HG02870 (cell line): Measurements from ENCODE around the gene UAP1.
"Not testable (repeated sequence)": the region's sequence is repeated elsewhere in the genome, so short reads cannot be mapped to it uniquely, and the experiment has no call there.

ENCODE experiments used
- ATAC-seq: cut with Tn5 transposase; IDR thresholded peaks from one replicate; pipeline ENCODE4 v1.9.1; 2021; ENCODE audit warnings: mild to moderate bottlenecking, moderate library complexity; ENCODE audit not compliant: unreplicated experiment

The UAP1 gene

GRCh38 chr1:162564762-162565218 lies 3.3 kb downstream of the UAP1 start:
- ATAC-seq: no peak

- peak; percentile 35 for ATAC-seq
These were observed 3.9 kb downstream of the UAP1 start for GRCh38 chr1:162565460-162565859.

DNA sequence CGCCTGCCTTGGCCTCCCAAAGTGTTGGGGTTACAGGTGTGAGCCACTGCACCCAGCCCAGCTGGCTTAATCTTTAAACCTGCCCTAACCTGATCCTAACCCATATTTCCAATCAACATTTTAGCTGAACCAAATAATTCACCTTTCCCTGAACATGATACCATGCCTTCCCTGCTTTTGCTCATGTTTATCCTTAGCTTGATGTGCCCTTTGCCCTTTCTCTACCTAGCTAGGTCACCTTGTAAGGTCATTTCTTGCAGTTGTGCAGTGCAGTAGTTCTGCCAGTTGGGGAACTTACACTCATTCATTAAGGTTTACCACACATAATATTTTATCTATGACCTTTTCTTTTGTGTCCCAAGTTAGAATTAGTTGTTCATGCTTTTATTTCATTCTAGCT lies 5.3 kb downstream of the UAP1 start:
- no peak for ATAC-seq

GRCh38 chr1:162568802-162569201 lies 7.3 kb downstream of the UAP1 start:
- ATAC-seq: no peak

DNA sequence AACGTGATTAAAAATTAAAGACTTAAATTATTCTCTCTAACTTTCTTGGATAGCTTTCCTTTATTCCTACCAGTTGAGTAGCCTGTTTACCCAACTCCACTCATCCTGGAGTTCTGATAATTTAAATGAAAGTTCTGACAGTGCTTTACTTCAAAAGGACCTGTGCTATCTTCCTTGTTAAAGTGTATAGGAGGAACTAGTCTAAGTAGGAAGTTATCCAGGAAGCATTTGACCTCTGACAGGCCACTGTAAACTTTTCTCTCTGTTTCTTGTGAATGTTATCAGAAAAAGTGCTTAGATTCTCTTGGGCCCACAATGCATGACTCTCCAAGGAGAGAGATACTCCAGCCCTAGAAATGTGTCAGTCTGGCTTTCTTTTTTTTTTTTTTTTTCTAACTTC lies 9.2 kb downstream of the UAP1 start:
- ATAC-seq: no peak

GRCh38 chr1:162571121-162571520 lies 9.6 kb downstream of the UAP1 start:
- not testable (repeated sequence) for ATAC-seq

DNA sequence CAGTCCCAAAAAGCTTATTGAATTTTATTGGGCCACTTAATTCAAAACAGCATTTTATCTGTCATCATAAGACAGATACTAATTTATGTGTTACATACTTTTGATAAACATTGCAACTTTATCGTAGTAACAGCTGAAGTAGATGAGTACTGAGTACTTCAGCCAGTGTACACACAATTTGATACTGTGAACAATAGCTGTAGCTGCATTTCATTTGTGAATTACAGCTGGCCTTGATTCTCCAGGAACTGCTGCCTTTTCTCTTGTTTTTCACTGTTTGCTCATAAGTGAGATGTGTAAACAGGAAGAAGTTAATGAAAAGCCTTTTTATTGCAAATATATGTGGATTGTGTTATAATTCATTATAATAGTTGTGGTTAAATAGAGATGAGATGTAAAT lies 10.2 kb downstream of the UAP1 start:
- ATAC-seq: no peak

- no peak for ATAC-seq
These were observed 11.6 kb downstream of the UAP1 start for GRCh38 chr1:162573136-162573535.

DNA sequence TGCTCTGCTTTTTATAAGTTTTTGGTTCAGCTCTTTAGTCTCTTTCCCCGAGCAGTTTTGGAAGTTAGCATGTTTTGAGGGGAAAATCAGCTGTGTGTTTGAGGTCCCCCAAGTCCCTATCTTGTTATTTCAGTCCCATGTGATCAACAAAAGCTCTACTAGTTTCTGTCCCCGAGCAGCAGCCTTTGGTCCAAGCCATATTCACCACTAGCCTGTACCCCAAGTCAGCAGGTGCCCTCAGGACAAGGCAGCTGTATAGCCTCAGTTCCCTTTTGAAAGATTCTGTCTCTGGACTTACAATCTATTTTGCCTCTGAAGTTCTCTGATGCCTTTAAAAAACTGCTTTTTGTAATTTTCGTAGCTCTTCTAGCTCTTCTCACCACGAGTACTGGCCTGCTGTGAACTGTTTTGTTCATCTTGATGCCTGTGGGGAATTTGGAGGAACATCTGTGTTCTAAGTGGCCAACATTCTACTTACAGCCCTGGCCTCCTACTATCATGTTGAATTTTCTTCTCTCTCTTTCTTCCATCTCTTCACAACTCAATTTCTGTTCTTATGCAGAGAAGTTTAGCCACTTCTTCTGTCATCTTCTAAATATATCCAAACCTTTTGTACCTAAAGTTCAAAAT lies 16.7 kb downstream of the UAP1 start:
- ATAC-seq: no peak

- ATAC-seq: no peak
These were observed 17.4 kb downstream of the UAP1 start for GRCh38 chr1:162578936-162579335.

DNA sequence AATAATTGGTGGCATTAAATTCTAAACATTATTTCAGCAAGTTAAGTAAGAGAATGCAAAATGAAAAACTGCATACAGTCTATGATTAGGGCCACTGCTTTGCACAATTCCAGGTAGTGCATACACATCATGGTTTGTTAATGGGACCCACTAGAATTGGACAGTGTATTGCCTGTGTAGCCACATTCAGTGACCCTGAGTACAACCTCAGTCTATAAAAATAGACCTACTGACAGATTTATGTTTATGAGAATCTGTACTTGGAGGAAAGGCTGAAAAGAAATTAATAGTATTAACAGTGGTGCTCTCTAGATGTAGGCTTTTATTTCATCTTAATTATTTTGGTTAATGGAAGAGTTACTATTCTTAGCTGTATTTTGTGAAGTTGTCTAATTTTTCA lies 18.8 kb downstream of the UAP1 start:
- no peak for ATAC-seq

DNA sequence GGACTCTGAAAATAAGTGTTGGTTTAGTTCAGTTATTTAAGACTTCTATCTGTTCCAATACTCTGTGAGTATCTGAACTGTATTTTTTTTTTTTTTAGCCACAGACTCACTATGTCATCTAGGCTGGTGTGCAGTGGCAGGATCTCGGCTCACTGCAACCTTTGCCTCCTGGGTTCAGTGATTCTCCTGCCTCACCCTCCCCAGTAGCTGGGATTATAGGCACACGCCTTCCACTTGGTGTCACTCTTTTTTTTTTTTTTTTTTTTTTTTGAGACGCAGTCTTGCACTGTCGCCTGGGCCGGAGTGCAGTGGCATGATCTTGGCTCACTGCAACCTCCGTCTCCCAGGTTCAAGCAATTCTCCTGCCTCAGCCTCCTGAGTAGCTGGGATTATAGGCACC lies 21.4 kb downstream of the UAP1 start:
- not testable (repeated sequence) for ATAC-seq

DNA sequence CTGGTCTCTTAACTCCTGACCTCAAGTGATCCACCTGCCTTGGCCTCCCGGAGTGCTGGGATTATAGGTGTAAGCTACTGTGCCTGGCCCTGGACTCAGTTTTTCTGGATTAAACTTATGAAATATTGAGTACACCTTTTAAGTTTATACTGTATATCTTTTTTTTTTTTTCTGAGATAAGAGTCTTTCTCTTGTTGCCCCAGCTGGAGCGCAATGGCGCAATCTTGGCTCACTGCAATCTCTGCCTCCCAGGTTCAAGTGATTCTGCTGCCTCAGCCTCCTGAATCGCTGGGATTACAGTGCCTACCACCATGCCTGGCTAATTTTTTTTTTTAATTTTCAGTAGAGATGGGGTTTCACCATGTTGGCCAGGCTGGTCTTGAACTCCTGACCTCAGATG lies 23.6 kb downstream of the UAP1 start:
- not testable (repeated sequence) for ATAC-seq

DNA sequence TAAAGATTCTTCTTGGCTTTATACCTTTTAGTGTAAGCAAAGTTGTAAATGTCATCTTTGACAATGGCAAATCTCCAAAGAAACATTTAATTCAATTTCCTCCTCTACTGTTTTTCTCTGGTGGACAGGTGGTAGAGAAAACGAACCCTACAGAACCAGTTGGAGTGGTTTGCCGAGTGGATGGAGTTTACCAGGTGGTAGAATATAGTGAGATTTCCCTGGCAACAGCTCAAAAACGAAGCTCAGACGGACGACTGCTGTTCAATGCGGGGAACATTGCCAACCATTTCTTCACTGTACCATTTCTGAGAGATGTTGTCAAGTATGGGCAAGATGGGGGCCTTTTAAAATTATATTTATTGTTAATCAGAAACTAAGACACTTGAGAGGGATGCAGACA lies 25.8 kb downstream of the UAP1 start:
- ATAC-seq: no peak

- ATAC-seq: no peak
These were observed 26.3 kb downstream of the UAP1 start for GRCh38 chr1:162587761-162588260.

DNA sequence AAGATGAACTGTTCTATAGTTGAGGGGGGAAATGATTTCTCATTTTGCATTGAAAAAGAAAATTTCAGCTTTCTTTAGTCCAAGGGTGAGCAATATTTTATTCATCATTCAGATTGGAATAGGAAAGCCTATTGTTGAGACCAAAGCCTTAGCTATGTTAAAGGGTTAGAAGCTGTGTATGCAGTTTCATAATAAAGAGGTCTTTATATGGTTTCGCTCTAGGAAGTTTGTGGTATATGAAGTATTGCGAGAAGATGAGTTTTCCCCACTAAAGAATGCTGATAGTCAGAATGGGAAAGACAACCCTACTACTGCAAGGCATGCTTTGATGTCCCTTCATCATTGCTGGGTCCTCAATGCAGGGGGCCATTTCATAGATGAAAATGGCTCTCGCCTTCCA lies 28.6 kb downstream of the UAP1 start:
- ATAC-seq: no peak

DNA sequence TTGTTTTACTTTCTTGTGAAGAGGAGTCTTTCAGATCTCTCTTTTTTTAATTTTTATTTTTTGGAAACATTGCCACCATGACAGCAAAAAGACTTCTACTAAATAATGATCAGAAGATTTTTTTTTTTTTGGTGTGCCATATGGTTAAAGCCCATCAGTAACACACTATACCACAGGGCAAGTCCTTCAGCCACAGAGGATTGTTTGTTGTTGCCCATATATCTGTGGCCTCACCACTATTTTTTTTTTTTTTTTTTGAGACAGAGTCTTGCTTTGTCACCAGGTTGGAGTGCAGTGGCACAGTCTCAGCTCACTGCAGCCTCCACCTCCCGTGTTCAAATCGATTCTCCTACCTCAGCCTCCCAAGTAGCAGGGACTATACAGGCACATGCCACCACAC lies 29.2 kb downstream of the UAP1 start:
- no peak for ATAC-seq

- no peak for ATAC-seq
These were observed 35.1 kb downstream of the UAP1 start for GRCh38 chr1:162596514-162597170.

GRCh38 chr1:162599451-162599850 lies 37.9 kb downstream of the UAP1 start:
- ATAC-seq: no peak

- ATAC-seq: not testable (repeated sequence)
These were observed 41.6 kb downstream of the UAP1 start for GRCh38 chr1:162603117-162603516.

GRCh38 chr1:162605225-162605927 lies 43.9 kb downstream of the UAP1 start:
- no peak for ATAC-seq

- ATAC-seq: no peak
These were observed 47.8 kb downstream of the UAP1 start for GRCh38 chr1:162609306-162609705.
